Activated CD4-positive, alpha-beta T cell treated with anti-CD3 and anti-CD28 coated beads for 36 hours (primary cell): ENCODE data around the gene RAI1. TPM values are rescaled to one million over a fixed set of nuclear protein-coding genes. Genes with fewer than 3 reads are reported as not detected.

Experiments
- ATAC-seq: fragments of 200-7000 bp; cut with Tn5 transposase; one replicate; pipeline ENCODE4 v1.10.0; 2021; ENCODE audit warnings: mild to moderate bottlenecking, moderate library complexity
- CTCF ChIA-PET: fragments of 350-600 bp; sonication (Branson Sonifier 250); formaldehyde crosslinking; loops from one replicate; lab custom pipeline; 2021; ENCODE audit warnings: antibody characterized with exemption; lab: Charles Lee
- POLR2A ChIA-PET: fragments of 350-600 bp; sonication (Branson Sonifier 250); formaldehyde crosslinking; loops from one replicate; lab custom pipeline; 2021; ENCODE audit warnings: antibody characterized with exemption, inconsistent platforms; lab: Charles Lee
- DNase-seq: peaks from one replicate; pipeline ENCODE4 v3.0.0-alpha.2; 2020
- H3K27ac Mint-ChIP-seq: one replicate; pipeline ENCODE4 v1.8.0; 2021; ENCODE audit warnings: mixed read lengths
- H3K27me3 Mint-ChIP-seq: one replicate; pipeline ENCODE4 v1.8.0; 2021; ENCODE audit warnings: mixed read lengths
- H3K36me3 Mint-ChIP-seq: one replicate; pipeline ENCODE4 v1.8.0; 2021; ENCODE audit warnings: low read depth, mixed read lengths
- H3K4me1 Mint-ChIP-seq: one replicate; pipeline ENCODE4 v1.8.0; 2021; ENCODE audit warnings: mixed read lengths
- H3K4me3 Mint-ChIP-seq: one replicate; pipeline ENCODE4 v1.8.0; 2021; ENCODE audit warnings: mild to moderate bottlenecking, moderate library complexity, mixed read lengths
- H3K9me3 Mint-ChIP-seq: one replicate; pipeline ENCODE4 v1.8.0; 2021; ENCODE audit warnings: low read depth, mixed read lengths
- intact Hi-C, 2 experiments: fragments of 100-400 bp; cut with DNase I in 1 of 2; cut with micrococcal nuclease in 1 of 2; formaldehyde crosslinking; loops; one replicate each; pipeline versions ENCODE4 v1.14.2 to v1.15.1; 2022 to 2024; cut with DNase I, micrococcal nuclease
- total RNA-seq, 2 experiments: library from RNA; stranded (reverse); gene quantifications; one replicate each; pipeline ENCODE4 v1.2.3, GENCODE V29; 2021

The RAI1 gene
- total RNA-seq, 2 experiments from 2014 or later = 13.6 to 16.4 TPM

GRCh38 chr17:17754719-17755686 is 73.7 kb downstream of the RAI1 start:
- H3K9me3 Mint-ChIP-seq = no peaks in the 10 kb centered on the region
- intact Hi-C loops = loop anchor here (5.0 kb wide), 4 partner anchors 67 to 473 kb away; partner anchors contain the start of genes COPS3 (in 1 of the 2), DRG2 (in 1 of the 2) and SREBF1 (in 1 of the 2)
- no peaks in the 10 kb centered on the region for H3K36me3 Mint-ChIP-seq
- H3K4me1 Mint-ChIP-seq = peaks cover 58% of the 10 kb centered on the region
- H3K27ac Mint-ChIP-seq = no peak overlapping the region
- POLR2A ChIA-PET = interaction anchor here (0.6 kb wide), 1 partner anchor 12 kb away, joined by 4 read pairs; no protein-coding TSS in a partner anchor
- H3K27me3 Mint-ChIP-seq = no peaks in the 10 kb centered on the region
- no peak for DNase-seq
- CTCF ChIA-PET = interaction anchor here (0.8 to 1.0 kb wide), 3 partner anchors 11 to 76 kb away, joined by 3 read pairs; no protein-coding TSS in a partner anchor
- no peak for ATAC-seq
- no peak overlapping the region for H3K4me3 Mint-ChIP-seq

- H3K9me3 Mint-ChIP-seq = no peaks in the 10 kb centered on the region
- H3K27me3 Mint-ChIP-seq = no peaks in the 10 kb centered on the region
- no peak overlapping the region for H3K27ac Mint-ChIP-seq
- ATAC-seq (no peak), DNase-seq (no peak)
- H3K4me3 Mint-ChIP-seq = no peak overlapping the region
- ChIA-PET POLR2A (no interaction called here), CTCF (interaction anchor here (0.8 to 0.9 kb wide), 2 partner anchors 10 to 58 kb away, joined by 3 read pairs; no protein-coding TSS in a partner anchor)
- intact Hi-C loops = no loop called here
- no peaks in the 10 kb centered on the region for H3K36me3 Mint-ChIP-seq
- H3K4me1 Mint-ChIP-seq = peaks cover 52% of the 10 kb centered on the region
Measured at GRCh38 chr17:17755715-17756114, 74.5 kb downstream of the RAI1 start.

GRCh38 chr17:17757391-17757791 is 76.1 kb downstream of the RAI1 start:
- peaks cover 40% of the 10 kb centered on the region for H3K4me1 Mint-ChIP-seq
- H3K4me3 Mint-ChIP-seq = peak overlapping the region; percentile 19
- intact Hi-C loops = no loop called here
- H3K9me3 Mint-ChIP-seq = no peaks in the 10 kb centered on the region
- no peaks in the 10 kb centered on the region for H3K36me3 Mint-ChIP-seq
- no peaks in the 10 kb centered on the region for H3K27me3 Mint-ChIP-seq
- POLR2A ChIA-PET = no interaction called here
- ATAC-seq = peak; percentile 48
- H3K27ac Mint-ChIP-seq = peak overlapping the region; percentile 73
- CTCF ChIA-PET = interaction anchor here (0.5 to 1.2 kb wide), 2 partner anchors 98 to 311 kb away, joined by 3 read pairs; no protein-coding TSS in a partner anchor
- DNase-seq = peak; percentile 56

- CTCF ChIA-PET = interaction anchor here (0.5 to 1.2 kb wide), 5 partner anchors 97 to 401 kb away, joined by 3 to 4 read pairs (median 3); no protein-coding TSS in a partner anchor
- Mint-ChIP-seq H3K9me3 (no peaks in the 10 kb centered on the region), H3K27ac (peak overlapping the region; percentile 58), H3K27me3 (no peaks in the 10 kb centered on the region), H3K4me3 (peak overlapping the region; percentile 19), H3K4me1 (peaks cover 31% of the 10 kb centered on the region), H3K36me3 (no peaks in the 10 kb centered on the region)
- POLR2A ChIA-PET = interaction anchor here (0.6 kb wide), 1 partner anchor 9 kb away, joined by 3 read pairs; no protein-coding TSS in a partner anchor
- no peak for ATAC-seq
- intact Hi-C loops = no loop called here
- no peak for DNase-seq
Measured at GRCh38 chr17:17757956-17758845, 76.9 kb downstream of the RAI1 start.

GRCh38 chr17:17758941-17759563 is 77.8 kb downstream of the RAI1 start:
- Mint-ChIP-seq H3K9me3 (no peaks in the 10 kb centered on the region), H3K4me1 (peaks cover 28% of the 10 kb centered on the region), H3K27ac (no peak overlapping the region), H3K36me3 (no peaks in the 10 kb centered on the region), H3K27me3 (no peaks in the 10 kb centered on the region), H3K4me3 (no peak overlapping the region)
- intact Hi-C loops = no loop called here
- ChIA-PET CTCF (no interaction called here), POLR2A (no interaction called here)
- DNase-seq (no peak), ATAC-seq (no peak)

- H3K4me1 Mint-ChIP-seq = peaks cover 33% of the 10 kb centered on the region
- no peak overlapping the region for H3K4me3 Mint-ChIP-seq
- no peaks in the 10 kb centered on the region for H3K27me3 Mint-ChIP-seq
- no peaks in the 10 kb centered on the region for H3K9me3 Mint-ChIP-seq
- DNase-seq (no peak), ATAC-seq (no peak)
- H3K27ac Mint-ChIP-seq = no peak overlapping the region
- no peaks in the 10 kb centered on the region for H3K36me3 Mint-ChIP-seq
- ChIA-PET CTCF (interaction anchor here (0.6 to 0.7 kb wide), 2 partner anchors 165 to 435 kb away, joined by 3 to 4 read pairs; no protein-coding TSS in a partner anchor), POLR2A (no interaction called here)
- intact Hi-C loops = no loop called here
Measured at GRCh38 chr17:17760350-17760749, 79.1 kb downstream of the RAI1 start.

- Mint-ChIP-seq H3K4me3 (no peak overlapping the region), H3K36me3 (no peaks in the 10 kb centered on the region), H3K27ac (no peak overlapping the region), H3K4me1 (peaks cover 30% of the 10 kb centered on the region), H3K9me3 (no peaks in the 10 kb centered on the region), H3K27me3 (no peaks in the 10 kb centered on the region)
- intact Hi-C loops = no loop called here
- CTCF ChIA-PET = interaction anchor here (0.6 to 0.7 kb wide), 2 partner anchors 164 to 436 kb away, joined by 3 to 4 read pairs; no protein-coding TSS in a partner anchor
- ATAC-seq (no peak), DNase-seq (no peak)
- POLR2A ChIA-PET = interaction anchor here (0.7 kb wide), 1 partner anchor 40 kb away, joined by 3 read pairs; no protein-coding TSS in a partner anchor
Measured at GRCh38 chr17:17760872-17761550, 79.8 kb downstream of the RAI1 start.

GRCh38 chr17:17761894-17762743 is 80.9 kb downstream of the RAI1 start:
- ChIA-PET CTCF (interaction anchor here (0.8 to 1.2 kb wide), 3 partner anchors 21 to 157 kb away, joined by 3 read pairs; no protein-coding TSS in a partner anchor), POLR2A (no interaction called here)
- DNase-seq = no peak
- Mint-ChIP-seq H3K4me1 (peaks cover 30% of the 10 kb centered on the region), H3K36me3 (no peaks in the 10 kb centered on the region), H3K9me3 (no peaks in the 10 kb centered on the region), H3K4me3 (no peak overlapping the region), H3K27me3 (no peaks in the 10 kb centered on the region), H3K27ac (no peak overlapping the region)
- ATAC-seq = no peak
- intact Hi-C loops = no loop called here

- H3K4me1 Mint-ChIP-seq = peaks cover 24% of the 10 kb centered on the region
- POLR2A ChIA-PET = no interaction called here
- CTCF ChIA-PET = interaction anchor here (0.8 to 1.2 kb wide), 3 partner anchors 21 to 156 kb away, joined by 3 read pairs; no protein-coding TSS in a partner anchor
- H3K36me3 Mint-ChIP-seq = no peaks in the 10 kb centered on the region
- no peaks in the 10 kb centered on the region for H3K9me3 Mint-ChIP-seq
- no peaks in the 10 kb centered on the region for H3K27me3 Mint-ChIP-seq
- intact Hi-C loops = no loop called here
- DNase-seq (no peak), ATAC-seq (no peak)
- H3K27ac Mint-ChIP-seq = no peak overlapping the region
- H3K4me3 Mint-ChIP-seq = no peak overlapping the region
Measured at GRCh38 chr17:17762744-17763105, 81.5 kb downstream of the RAI1 start.
